Stomach (tissue), 9 donors: Measurements from ENCODE around the gene SYNE2. TPM values are rescaled to one million over a fixed set of nuclear protein-coding genes. Genes with fewer than 3 reads are reported as not detected.
"Not testable (repeated sequence)": the region's sequence is repeated elsewhere in the genome, so short reads cannot be mapped to it uniquely, and the experiment has no call there.

Source experiments
- DNase-seq, 2 donors: peaks; one replicate each; pipeline versions ENCODE4 v3.0.0 to v3.0.0-alpha.2; 2013 to 2019
- H3K27ac ChIP-seq, 5 donors: fragments of 200-600 bp in 4 of 5; sonication (generic) in 4 of 5; one replicate each; pipeline ENCODE4 v1.5.1; 2013 to 2019; ENCODE audit warnings: mild to moderate bottlenecking in 1 of 5, moderate library complexity in 1 of 5
- H3K27me3 ChIP-seq, 3 donors: fragments of 200-600 bp; sonication (generic); one replicate each; pipeline ENCODE4 v1.5.1; 2017 to 2019; ENCODE audit warnings: mixed run types in 1 of 3
- H3K36me3 ChIP-seq, 4 donors: fragments of 200-600 bp; sonication (generic); 1 replicate in 3 of 4; 2 replicates in 1 of 4; pipeline ENCODE4 v1.5.1; 2016 to 2019
- H3K4me1 ChIP-seq, 4 donors: fragments of 200-600 bp; sonication (generic); one replicate each; pipeline ENCODE4 v1.5.1; 2016 to 2019
- H3K4me3 ChIP-seq, 4 donors: fragments of 200-600 bp; sonication (generic) in 3 of 4; one replicate each; pipeline ENCODE4 v1.5.1; 2016 to 2019; ENCODE audit warnings: mild to moderate bottlenecking in 1 of 4
- H3K9me3 ChIP-seq, 4 donors: fragments of 200-600 bp; sonication (generic); one replicate each; pipeline ENCODE4 v1.5.1; 2016 to 2019
- CTCF ChIP-seq, 7 experiments: fragments of 450-650 bp in 4 of 7; fragments of 200-600 bp in 3 of 7; sonication (generic) in 3 of 7; IDR thresholded peaks; one replicate each; pipeline ENCODE4 v1.5.1; 2016 to 2019; ENCODE audit warnings: antibody characterized with exemption in 7 of 7, control low read depth in 2 of 7, mild to moderate bottlenecking in 1 of 7
- EP300 ChIP-seq: sonication (generic); formaldehyde crosslinking; IDR thresholded peaks from one replicate; pipeline ENCODE4 v1.6.1; 2017; ENCODE audit warnings: antibody characterized with exemption
- POLR2A ChIP-seq, 4 donors: fragments of 450-650 bp; IDR thresholded peaks; one replicate each; pipeline ENCODE4 v1.6.1; 2016; ENCODE audit warnings: antibody characterized with exemption in 4 of 4, control low read depth in 2 of 4, mild to moderate bottlenecking in 1 of 4, moderate library complexity in 1 of 4
- POLR2AphosphoS5 ChIP-seq, 3 donors: sonication (generic); formaldehyde crosslinking; IDR thresholded peaks; one replicate each; pipeline ENCODE4 v1.6.1; 2016; ENCODE audit warnings: antibody characterized with exemption in 3 of 3
- WGBS, 5 donors: extraction: QIAGEN DNeasy Blood & Tissue Kit in 3 of 5; methylation state at CpG; one replicate each; pipeline versions ENCODE4 v1.1.5 to v1.1.7; 2013 to 2018; 5-methylcytosine and 5-hydroxymethylcytosine counted together
- intact Hi-C: fragments of 100-400 bp; cut with DNase I; formaldehyde crosslinking; loops from one replicate; pipeline ENCODE4 v1.15.1; 2023; ENCODE audit warnings: low total_unique reads
- polyA plus RNA-seq, 3 donors: library from polyadenylated mRNA; stranded (reverse); fragments of 200-250 nt; gene quantifications; one replicate each; pipeline ENCODE4 v1.2.3, GENCODE V29; 2013
- total RNA-seq, 5 donors: library from RNA; depleted of rRNA; stranded (reverse); fragments of >200 nt; gene quantifications; one replicate each; pipeline versions ENCODE4 v1.1.0 to v1.2.3, GENCODE V29; 2014 to 2016
- donor health status: healthy with polysubstance abuse.
- donor health status: Bipolar disorder and iron deficiency.
- donor health status: healthy.

SYNE2 gene
- total and polyA plus RNA-seq, 8 donors = 14.4 to 280 (median 120) TPM

GRCh38 chr14:63867933-63868921, 15.4 kb downstream of the SYNE2 start:
- no peaks in the 10 kb centered on the region for H3K27me3 ChIP-seq
- peaks cover 20 to 54% (median 45%) of the 10 kb centered on the region in 4 donors for H3K4me1 ChIP-seq
- DNase-seq = peak in 1 of 2 donors; percentile 67
- peak overlapping the region; percentile 8 to 65 (median 29) for H3K27ac ChIP-seq
- WGBS, 5 donors = 42 to 76% (median 57%) methylated on average over 6 of the region's 6 CpGs
- H3K9me3 ChIP-seq = no peaks in the 10 kb centered on the region
- TF ChIP-seq POLR2A (IDR thresholded peaks at IDR 0.05) = no peak
- no peak for TF ChIP-seq POLR2AphosphoS5 (IDR thresholded peaks at IDR 0.05)
- TF ChIP-seq EP300 = no peak
- TF ChIP-seq CTCF (IDR thresholded peaks at IDR 0.05) = no peak
- H3K36me3 ChIP-seq = no peaks in the 10 kb centered on the region
- H3K4me3 ChIP-seq = no peak overlapping the region
- intact Hi-C loops = no loop called here

- Histone ChIP-seq H3K27ac (peak overlapping the region in 4 of 5 donors; percentile 17 to 53 (median 32)), H3K4me1 (peaks cover 17 to 58% (median 42%) of the 10 kb centered on the region in 4 donors)
- DNase-seq, H3K36me3 ChIP-seq, H3K4me3 ChIP-seq, H3K27me3 ChIP-seq, intact Hi-C loops, H3K9me3 ChIP-seq: not testable (repeated sequence)
- WGBS, 5 donors = 91 to 100% (median 100%) methylated on average over 1 of the region's 2 CpGs
Measured at GRCh38 chr14:63869940-63870752, 17.3 kb downstream of the SYNE2 start.

GRCh38 chr14:63870753-63871037, 17.9 kb downstream of the SYNE2 start:
- H3K27me3 ChIP-seq, H3K4me3 ChIP-seq, intact Hi-C loops, DNase-seq, H3K36me3 ChIP-seq, H3K9me3 ChIP-seq: not testable (repeated sequence)
- Histone ChIP-seq H3K4me1 (peaks cover 17 to 63% (median 45%) of the 10 kb centered on the region in 4 donors), H3K27ac (peak overlapping the region in 1 of 5 donors; percentile 20)
- 0 to 6% (median 0%) methylated on average over 1 of the region's 1 CpG for WGBS, 5 donors

- Histone ChIP-seq H3K4me1 (peaks cover 0 to 52% (median 34%) of the 10 kb centered on the region in 4 donors), H3K27me3 (no peaks in the 10 kb centered on the region), H3K27ac (peak overlapping the region in 2 of 5 donors; percentile 60 to 76), H3K9me3 (no peaks in the 10 kb centered on the region), H3K36me3 (no peaks in the 10 kb centered on the region), H3K4me3 (no peak overlapping the region)
- WGBS, 5 donors = 41 to 51% (median 45%) methylated on average over 3 of the region's 3 CpGs
- intact Hi-C loops = no loop called here
- TF ChIP-seq POLR2A (IDR thresholded peaks at IDR 0.05) (no peak), POLR2AphosphoS5 (IDR thresholded peaks at IDR 0.05) (no peak), EP300 (no peak), CTCF (IDR thresholded peaks at IDR 0.05) (no peak)
- no peak for DNase-seq
Measured at GRCh38 chr14:63874223-63874622, 21.4 kb downstream of the SYNE2 start.

GRCh38 chr14:63875311-63875710, 22.5 kb downstream of the SYNE2 start:
- no peak for DNase-seq
- Histone ChIP-seq H3K27me3 (no peaks in the 10 kb centered on the region), H3K4me1 (peaks cover 0 to 46% (median 30%) of the 10 kb centered on the region in 4 donors), H3K4me3 (no peak overlapping the region), H3K27ac (peak overlapping the region in 4 of 5 donors; percentile 2 to 76 (median 44)), H3K9me3 (no peaks in the 10 kb centered on the region), H3K36me3 (no peaks in the 10 kb centered on the region)
- intact Hi-C loops = no loop called here
- TF ChIP-seq CTCF (IDR thresholded peaks at IDR 0.05) (no peak), POLR2A (IDR thresholded peaks at IDR 0.05) (no peak), POLR2AphosphoS5 (IDR thresholded peaks at IDR 0.05) (no peak), EP300 (no peak)
- WGBS, 5 donors = 50 to 69% (median 63%) methylated on average over 2 of the region's 2 CpGs
